ENCODE results near the gene SLC26A11.

DNA sequence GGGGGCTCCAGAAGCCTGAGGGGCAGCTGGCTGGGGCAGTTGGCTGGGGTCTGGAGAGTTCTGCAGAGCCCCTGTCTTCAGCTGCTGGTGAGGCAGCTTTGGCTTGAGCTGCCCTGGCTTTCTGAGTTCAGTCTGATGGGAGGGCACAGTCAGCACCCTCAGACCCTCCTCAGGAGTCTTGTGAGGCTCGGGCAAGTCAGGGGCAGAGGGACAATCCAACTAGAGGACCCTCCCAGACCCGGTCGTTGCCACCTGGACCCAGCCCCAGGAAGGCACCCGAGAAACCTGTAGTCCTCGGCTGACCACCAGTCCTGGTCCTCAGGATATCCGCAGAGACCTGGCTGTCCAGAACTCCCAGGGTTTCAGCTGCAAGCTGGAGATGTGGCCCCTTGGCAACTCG lies 48.5 kb upstream of the SLC26A11 start:
- TF ChIP-seq, protein P1, sequence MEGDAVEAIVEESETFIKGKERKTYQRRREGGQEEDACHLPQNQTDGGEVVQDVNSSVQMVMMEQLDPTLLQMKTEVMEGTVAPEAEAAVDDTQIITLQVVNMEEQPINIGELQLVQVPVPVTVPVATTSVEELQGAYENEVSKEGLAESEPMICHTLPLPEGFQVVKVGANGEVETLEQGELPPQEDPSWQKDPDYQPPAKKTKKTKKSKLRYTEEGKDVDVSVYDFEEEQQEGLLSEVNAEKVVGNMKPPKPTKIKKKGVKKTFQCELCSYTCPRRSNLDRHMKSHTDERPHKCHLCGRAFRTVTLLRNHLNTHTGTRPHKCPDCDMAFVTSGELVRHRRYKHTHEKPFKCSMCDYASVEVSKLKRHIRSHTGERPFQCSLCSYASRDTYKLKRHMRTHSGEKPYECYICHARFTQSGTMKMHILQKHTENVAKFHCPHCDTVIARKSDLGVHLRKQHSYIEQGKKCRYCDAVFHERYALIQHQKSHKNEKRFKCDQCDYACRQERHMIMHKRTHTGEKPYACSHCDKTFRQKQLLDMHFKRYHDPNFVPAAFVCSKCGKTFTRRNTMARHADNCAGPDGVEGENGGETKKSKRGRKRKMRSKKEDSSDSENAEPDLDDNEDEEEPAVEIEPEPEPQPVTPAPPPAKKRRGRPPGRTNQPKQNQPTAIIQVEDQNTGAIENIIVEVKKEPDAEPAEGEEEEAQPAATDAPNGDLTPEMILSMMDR (optimal IDR thresholded peaks at IDR 0.05 in 1 of 3, IDR thresholded peaks at IDR 0.05 in 1 of 3, conservative IDR thresholded peaks at IDR 0.05 in 1 of 3; ENCODE audit: extremely low read depth in 1 of 3, insufficient read depth in 2 of 3, low read length in 3 of 3), result no peak
- no peak for TF ChIP-seq EZH2 (IDR thresholded peaks at IDR 0.05; ENCODE audit: low read length)
